Cerebellar nuclear complex (tissue), 1 donor: Measurements from ENCODE around the gene PSMD9.
"Not testable (repeated sequence)": the region's sequence is repeated elsewhere in the genome, so short reads cannot be mapped to it uniquely, and the experiment has no call there.

Experiments
- DNase-seq, 2 experiments: peaks; one replicate each; lab custom pipeline; 2025; lab: John Stamatoyannopoulos, UW

PSMD9 gene

DNA sequence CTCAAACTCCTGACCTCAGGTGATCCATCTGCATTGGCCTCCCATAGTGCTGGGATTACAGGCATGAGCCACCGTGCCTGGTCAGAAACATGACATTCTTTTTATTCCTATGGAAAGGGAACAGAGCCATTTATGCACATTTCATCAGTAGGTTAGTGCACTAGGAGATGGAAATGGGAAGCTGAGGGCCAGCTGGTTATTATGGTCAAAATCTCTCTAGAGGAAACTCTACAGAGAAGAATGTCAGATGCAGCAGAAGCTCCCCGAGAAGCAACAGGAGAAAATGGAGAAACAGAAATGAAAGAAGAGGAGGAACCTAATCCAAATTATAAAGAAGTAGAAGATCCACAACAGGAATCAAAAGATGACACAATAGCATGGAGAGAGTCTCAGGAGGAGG lies 32.5 kb downstream of the PSMD9 start:
- no peak for DNase-seq

DNA sequence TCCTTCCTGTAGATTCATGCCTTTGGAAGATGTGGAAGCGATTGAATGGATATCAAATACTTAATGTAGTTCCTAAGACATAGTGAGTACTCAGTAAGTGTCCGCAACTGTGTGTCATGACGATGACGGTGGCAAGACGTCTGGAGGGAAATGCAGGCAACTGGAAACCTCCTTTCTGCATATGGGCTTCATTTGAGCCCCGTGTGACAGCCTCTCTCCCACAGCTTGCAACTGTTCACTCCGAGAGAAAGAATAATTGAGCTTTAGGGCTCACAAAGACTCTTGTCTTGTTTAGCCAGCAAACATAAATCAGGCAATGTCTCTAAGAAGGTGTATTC lies 36.7 kb downstream of the PSMD9 start:
- no peak for DNase-seq

DNA sequence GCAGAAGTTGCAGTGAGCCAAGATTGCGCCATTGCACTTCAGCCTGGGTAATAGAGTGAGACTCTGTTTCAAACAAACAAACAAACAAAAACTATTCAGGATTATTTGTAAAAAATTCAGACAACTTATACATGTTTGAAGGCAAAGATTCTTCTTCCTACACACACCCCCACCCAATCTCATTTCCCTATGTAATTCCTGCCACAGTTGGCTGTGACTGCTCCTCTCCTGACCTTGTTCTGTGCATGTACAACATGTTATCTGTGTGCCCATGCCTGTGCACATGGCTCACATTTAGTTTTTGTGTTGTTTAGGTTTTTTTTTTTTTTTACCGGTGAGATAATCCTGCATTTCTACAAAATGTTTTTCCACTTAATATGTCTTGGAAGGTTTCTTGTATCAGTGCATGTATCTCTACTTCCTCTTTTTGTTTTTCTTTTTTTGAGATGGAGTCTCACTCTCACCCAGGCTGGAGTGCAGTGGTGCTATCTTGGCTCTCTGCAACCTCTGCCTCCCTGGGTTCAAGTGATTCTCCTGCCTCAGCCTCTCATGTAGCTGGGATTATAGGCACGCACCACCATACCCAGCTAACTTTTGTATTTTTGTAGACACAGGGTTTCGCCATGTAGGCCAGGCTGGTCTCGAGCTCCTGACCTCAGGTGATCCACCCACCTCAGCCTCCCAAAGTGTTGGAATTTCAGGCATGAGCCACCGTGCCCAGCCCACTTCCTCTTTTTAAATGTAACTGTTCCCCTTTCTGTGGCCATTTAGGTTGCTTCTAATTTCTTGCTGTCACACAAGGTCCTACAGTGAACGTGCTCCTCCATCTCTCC lies 38.5 kb downstream of the PSMD9 start:
- DNase-seq, result no peak

DNA sequence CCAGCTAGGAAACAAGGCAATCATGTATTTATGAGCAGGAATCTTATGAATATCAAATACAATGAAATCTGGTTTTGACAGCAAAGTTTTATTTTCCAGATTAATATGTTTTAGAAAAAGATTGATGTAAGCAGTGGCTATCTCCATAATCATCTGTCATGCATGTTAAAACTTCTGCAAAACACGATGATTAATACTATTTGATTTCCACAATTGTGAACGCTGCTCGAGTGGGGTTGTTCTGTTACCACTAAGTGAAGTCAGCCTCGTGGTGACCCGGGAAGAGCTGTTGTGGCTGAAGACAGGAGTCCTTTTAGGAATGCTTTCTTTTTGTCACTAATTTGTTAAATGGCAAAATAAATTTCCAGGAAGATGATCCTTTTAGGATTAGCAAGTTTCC lies 39.2 kb downstream of the PSMD9 start:
- no peak for DNase-seq

DNA sequence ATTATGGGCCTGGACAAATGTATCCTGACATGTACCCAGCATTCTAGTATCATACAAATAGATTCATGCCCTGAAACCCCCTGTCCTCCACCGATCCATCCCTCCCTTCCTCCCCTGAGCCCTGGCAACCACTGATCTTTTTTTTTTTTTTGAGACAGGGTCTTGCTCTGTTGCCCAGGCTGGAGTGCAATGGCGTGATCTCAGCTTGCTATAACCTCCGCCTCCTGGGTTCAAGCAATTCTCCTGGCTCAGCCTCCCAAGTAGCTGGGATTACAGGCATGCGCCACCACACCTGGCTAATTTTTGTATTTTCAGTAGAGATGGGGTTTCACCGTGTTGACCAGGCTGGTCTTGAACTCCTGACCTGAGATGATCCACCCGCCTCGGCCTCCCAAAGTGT lies 41.0 kb downstream of the PSMD9 start:
- not testable (repeated sequence) for DNase-seq

DNA sequence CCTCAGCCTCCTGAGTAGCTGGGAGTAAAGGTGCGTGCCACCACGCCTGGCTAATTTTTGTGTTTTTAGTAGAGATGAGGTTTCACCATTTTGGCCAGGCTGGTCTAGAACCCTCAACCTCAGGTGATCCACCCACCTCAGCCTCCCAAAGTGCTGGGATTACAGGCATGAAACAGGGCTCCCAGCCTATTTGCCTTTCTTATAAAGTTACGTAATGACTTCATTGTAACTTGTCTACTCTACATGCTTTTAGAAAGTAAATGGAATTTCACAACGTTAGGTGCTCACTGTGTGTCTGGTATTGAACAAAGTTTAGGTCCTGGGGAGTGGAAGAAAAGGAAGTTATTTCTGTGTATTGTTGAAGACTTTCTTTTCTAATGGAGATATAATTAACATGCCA lies 42.3 kb downstream of the PSMD9 start:
- no peak for DNase-seq

DNA sequence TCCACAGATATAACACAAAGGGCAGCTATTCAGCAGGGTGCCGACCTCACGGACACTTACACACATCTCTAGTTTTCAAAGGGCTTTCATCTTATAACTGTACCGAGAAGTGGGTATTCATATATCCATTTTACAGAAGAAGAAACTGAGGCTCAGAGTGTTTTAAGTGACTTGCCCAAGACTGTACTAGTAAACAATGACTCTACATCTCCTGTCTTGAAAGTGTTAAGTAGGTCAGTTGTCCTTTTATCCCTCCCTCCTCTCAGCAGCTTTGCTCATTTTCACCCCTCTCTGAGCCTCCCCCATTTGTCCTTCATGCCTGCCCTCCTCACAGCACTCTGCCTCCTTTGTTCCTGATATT lies 43.6 kb downstream of the PSMD9 start:
- no peak for DNase-seq

DNA sequence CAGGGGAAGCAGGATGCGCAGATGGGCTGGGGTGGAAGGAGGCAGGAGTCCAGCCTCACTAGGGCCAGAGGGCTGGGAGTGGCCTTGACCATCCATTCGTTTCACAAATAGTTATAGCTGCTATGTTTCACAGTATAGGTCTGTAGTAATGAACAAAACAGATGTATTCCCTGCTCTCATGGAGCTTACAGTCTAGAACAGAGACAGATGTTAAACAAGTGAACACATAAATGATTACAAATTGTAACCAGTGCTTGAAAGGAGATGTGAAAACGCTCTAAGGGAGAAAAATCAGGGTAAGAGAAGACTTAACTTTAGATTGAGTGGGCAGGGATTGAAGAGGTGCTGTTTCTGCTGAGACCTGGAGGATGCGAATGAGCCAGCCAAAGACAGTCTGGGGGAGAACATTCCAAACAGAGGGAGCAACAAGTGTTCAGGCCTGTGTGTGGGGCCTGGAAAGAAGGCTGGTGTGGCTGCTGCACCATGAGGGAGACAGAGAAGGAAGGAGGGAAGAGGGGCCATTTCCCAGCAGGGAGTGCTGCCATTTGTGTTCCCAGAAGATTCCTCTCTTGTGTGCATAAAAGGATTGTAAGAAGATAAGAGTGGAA lies 44.4 kb downstream of the PSMD9 start:
- DNase-seq, result no peak

DNA sequence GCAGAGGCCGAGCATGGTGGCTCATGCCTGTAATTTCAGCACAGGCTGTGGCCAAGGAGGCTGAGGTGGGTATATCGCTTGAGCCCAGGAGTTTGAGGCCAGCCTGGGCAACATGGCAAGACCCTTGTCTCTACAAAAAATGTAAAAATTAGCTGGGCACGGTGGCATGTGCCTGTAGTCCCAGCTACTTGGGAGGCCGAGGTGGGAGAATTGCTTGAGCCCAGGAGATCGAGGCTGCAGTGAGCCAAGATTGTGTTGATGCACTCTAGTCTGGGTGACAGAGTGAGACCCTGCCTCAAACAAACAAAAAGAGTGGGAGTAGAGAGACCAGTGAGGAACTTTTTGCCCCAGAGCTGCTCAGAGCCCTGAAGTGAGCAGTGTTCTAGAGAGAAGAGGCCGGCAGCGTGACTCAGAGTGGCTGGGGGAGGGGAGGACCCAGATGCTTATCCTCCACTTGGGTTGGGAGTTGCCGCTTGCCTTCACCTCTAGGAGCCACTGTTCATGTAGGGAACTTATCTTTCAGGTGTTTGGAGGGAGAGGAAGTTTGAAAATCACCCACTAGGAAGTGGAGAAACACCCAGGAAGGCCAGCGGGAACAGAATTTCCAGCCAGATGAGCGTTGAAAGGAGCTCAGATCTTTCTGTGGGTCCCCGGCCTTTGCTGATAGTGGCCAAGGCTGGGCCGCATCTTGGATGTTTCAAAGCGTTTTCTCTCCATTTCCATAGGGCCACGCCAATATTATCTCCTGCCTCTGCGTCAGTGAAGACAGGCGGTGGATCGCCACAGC lies 45.1 kb downstream of the PSMD9 start:
- no peak for DNase-seq

DNA sequence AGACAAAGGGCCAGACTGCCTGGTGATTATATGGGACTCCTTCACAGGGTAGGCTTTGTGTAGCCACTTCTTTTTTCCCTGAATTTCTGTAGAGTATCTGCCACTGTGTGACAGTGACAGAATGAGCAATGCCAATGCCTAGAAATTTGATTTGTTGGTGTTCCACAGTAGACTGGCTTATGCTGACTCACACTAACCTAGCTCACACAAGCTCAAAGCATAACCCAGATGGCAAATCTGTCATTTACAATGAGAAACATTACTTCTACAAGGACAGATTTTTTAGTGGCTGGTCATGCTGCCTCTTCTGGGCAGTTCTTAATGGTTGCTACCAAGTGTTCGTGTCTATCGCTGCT lies 45.7 kb downstream of the PSMD9 start:
- DNase-seq, result no peak

DNA sequence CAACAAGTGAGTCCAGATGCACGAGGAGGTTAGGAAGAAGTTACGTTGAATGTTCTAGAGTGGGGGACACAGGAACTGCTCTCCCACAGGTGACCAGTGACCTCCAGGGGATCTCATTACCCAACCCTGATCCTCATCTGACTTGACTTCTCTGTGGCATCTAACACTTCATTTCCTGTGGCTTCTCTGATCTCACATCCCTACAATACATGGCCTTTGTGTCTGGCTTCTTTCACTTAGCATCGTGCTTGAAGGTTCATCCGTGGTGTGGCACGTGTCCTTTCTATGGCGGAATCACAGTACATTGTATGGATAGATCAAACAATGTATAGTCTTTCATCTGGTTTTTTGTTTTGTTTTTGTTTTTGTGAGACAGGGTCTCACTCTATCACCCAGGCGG lies 49.1 kb downstream of the PSMD9 start:
- DNase-seq, result no peak

DNA sequence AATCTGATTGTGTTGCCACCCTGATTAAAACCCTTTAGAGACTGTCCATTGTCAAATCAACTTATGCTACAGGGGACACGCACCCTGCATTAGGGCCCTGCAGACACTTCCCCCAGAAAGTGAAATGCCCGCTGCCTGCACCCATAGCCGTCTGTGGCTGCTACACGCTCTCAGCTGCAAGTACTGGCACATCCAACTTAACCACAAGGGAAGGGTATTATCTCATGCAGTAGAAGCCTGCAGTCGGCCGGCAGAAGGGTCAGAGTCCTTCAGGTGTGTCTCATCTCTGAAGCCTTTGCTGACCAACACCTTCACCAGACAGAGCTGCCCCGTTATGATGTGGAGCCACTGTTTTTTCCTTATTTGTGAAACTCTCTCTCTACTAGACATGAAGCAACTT lies 50.6 kb downstream of the PSMD9 start:
- no peak for DNase-seq

DNA sequence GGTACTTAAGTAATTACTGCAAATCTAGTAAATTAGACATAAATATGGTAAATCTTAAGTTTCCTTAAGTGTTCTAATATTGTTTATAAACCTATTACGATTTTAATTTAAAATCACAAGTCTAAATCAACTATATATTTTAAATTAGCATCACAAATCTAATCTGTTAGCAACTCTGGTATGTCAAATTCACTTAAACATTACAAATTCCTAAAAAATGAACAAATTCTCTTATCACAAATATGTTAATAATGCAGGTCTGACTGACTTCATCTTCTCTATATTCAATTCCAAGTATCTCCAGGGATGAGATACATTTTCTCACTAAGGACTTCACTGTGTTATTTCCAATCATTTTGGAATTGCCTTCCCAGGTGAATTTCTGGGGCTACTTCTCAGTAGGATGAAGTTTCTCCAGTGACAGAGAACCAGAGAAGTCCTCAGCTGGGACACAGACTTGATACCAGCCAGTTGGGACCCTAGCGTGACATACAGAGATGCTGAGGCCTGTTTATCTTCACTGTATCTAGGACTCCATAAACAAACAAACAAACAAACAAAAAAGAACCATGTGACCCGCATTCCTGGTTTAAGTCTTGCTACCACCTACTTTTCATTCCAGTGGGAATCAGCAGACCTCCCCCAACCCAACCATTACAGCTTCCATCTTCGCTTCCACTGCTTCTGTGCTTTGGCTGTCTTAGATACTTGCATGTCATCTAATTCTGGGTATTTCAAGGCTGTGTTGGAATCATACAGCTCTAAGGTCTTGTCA lies 51.6 kb downstream of the PSMD9 start:
- DNase-seq, result no peak

DNA sequence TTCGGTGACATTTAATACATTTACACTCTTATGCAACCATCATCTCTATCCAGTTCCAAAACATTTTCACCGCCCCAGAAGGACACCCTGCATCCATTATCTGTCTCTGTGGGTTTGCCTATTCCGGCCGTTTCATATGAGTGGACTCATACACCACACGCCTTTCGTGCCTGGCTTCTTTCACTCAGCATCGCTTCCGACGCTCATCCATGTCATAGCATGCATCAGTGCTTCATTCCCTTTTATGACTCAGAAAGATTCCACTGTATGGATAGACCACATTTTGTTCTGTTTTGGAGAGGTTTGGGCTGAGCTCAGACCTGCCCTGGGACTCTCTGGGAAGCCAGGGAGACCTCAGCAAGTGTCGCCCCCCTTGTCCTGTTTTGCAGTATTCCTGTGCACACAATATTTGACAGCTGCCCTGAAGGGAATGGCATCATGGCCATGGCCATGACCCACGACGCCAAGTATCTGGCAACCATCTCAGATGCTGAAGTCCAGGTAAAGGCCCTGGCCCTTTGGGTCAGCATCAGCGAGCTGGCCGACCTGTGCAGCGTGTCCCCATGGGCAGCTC lies 53.6 kb downstream of the PSMD9 start:
- no peak for DNase-seq

DNA sequence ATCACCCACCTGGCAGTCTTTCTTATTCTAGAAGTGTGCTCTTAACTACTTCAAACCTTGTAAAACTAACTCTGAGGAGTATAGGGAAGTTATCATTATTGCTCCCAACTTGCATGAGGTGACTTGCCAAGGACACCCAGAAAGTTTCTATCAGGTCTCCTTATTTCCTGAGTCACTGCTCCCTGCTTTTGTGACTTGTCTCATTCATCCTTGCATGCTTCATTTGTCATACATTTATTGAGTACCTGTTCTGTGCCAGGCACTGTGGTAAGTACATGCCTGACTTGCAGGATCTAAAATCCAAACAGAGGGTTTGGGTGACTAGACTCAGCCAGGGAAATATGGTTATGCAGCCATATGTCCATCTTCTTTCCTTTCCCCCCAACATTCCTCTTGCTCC lies 55.3 kb downstream of the PSMD9 start:
- no peak for DNase-seq

DNA sequence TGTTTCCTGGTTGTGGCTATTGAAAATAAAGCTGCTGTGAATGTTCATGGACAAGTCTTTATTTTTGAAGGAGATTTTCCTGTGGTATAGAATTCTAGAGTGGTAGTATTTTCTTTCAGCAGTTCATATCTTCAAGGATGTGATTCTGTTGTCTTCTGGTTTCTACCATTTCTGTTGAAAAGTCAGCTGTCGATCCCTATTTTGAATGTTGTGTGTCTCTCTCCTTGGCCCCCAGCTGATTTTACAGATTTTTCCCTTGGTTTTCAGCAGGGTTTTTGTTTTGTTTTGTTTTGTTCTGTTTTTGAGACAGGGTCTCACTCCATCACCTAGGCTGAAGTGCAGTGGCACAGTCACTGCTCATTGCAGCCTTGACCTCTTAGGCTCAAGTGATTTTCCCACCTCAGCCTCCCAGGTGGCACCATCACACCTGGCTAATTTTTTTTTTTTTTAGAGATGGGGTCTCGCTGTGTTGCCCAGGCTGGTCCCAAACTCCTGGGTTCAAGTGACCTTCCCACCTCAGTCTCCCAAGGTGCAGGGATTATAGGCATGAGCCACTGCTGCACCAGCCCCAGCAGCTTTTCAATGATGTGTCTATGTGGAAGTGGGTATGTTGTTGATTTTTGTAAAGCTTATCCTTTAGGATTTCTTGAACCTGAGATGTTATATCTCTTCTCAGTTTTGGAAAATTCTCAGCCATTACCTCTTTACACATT lies 57.9 kb downstream of the PSMD9 start:
- no peak for DNase-seq

DNA sequence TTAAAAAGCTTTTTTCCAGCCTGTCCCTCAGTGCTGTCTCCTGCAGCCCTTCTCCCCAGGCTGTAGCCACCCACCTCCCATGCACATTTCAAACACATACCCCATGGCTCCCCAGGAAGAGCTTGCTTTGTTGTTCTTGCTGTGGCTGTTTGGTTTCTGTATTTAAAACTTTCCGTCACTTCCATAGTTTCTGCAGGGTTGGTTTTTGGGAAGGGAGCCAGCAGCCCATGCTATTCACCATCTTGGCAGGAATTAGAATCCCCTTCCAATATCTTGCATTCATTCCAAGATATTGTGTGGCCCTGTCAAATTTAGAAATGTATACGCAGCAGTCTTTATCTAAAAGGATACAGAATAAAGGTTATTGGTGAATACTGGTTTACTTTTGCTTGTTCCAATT lies 59.4 kb downstream of the PSMD9 start:
- DNase-seq, result no peak

DNA sequence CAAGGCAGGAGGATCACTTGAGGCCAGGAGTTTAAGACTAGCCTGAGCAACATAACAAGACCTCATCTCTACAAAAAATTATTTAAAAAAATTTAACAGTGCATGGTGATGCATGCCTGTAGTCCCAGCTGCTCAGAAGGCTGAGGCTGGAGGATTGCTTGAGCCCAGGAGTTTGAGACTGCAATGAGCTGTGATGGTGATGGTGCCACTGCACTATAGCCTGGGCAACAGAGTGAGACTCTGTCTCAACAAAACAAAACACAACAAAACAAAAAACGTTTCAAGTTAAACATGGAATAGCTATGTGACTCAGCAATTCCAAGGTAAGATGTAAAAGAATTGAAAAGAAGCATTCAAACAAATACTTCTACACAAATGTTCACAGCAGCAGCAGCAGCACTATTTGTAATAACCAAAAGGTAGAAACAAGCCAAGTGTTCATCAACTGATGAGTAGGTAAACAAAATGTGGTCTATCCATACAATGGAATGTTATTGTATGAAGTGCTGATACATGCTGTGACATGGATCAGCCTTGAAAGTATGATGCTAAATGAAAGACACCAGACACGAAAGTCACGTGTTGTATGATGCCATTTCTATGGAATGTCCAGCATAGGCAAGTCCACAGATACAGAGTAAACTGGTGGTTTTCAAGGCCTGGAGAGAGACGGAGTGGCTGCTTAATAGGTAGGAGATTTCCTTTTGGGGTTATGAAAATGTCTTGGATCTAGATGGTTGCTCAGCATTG lies 61.2 kb downstream of the PSMD9 start:
- no peak for DNase-seq

DNA sequence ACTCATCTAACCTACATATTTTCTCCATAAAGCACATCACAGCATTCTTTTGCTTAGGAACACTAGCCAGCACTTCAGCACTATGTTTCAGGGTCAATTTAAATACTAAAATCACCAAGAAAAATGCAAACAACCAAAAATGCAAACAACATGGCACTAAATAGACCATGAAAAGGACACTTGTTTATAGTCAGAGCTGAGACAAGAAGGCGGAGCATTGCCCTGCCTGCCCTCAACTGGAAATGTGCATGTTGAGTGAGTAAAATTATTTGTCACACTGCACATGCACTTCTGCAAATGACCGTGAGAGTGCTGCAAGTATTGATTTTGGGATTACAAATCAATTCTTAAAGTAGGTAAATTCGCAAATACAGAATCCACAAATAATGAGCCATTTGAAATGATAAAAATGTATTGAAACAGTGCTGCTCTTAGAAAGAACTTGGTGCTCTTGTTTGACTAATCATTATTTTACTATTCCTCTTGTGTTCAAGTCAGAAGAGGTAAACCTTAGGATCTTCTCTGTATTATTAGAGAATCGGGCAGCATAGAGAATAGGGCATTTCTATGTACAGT lies 64.6 kb downstream of the PSMD9 start:
- DNase-seq, result no peak

DNA sequence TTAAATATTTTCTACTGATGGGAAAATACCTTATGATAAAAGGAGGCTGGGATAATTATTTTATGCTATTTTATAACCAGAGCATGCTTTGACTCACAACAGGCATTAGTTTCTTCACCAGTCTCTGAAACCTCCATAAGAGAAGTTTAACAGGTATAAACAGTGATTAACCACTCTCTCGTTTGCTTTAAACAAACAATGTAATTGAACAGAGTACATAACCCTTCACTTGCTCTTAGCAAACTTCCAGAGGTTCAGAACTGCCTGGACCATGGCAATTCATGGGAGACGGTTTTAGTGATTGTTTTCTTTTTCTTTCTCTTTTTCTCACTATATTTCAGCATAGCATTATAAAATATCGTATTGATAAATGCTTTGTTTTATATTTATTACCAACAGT lies 65.1 kb downstream of the PSMD9 start:
- no peak for DNase-seq
